Placental pericyte (primary cell): ENCODE measurements around the gene PPP3CB. TPM values are rescaled to one million over a fixed set of nuclear protein-coding genes. Genes with fewer than 3 reads are reported as not detected.

Source experiments
- small RNA-seq: library from RNA; depleted of rRNA; stranded (forward); fragments of <200 nt; gene quantifications from one replicate; pipeline ENCODE3, GENCODE V24; 2012; ENCODE audit warnings: low replicate concordance
- total RNA-seq: library from RNA; depleted of rRNA; stranded (reverse); fragments of >200 nt; gene quantifications from 2 replicates; pipeline ENCODE4 v1.2.3, GENCODE V29; 2012

The PPP3CB gene
- 27.5 and 29.8 TPM in 2 replicates for total RNA-seq

DNA sequence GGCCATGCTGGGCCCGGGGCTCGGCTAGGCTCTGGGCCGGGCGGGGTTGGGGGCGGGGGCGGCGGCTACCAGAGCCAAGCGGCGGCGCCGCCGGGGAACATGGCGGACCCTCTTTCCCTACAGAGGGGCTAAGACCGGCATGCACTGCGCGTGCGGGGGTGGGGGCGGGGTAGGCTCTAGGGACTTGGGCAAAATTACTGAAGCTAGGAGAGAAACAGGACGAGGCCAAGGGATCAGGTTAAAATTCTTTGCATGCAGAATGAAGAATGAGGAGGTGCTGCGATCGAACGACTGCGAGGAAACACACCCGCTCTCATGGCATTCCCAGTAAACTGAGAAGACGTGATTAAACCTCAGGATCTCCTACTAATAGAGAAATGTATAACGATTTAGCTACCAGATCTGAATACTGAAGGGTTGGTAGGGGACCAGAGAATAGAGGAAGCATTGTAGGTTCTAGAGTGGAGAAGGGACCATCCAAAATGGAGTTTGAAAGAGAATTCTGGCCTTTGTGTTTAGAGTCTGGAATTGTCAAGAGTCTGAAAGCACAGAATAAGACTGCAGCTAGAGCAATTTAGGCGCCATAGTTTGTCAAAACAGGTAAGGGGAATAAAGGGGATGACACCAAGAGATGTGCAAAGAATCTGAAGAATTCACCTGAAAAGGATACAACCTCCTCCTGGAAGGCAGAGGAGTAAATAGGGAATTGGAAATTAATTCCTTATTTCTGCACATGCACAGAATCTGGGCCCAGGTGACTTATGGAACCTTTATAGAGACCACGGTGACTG lies at the start of gene PPP3CB:
Gene PPP3CB (minus strand): TSS at position 141 of the 791 bp plus-strand sequence. CDS start 135 bp downstream, at position 6.

DNA sequence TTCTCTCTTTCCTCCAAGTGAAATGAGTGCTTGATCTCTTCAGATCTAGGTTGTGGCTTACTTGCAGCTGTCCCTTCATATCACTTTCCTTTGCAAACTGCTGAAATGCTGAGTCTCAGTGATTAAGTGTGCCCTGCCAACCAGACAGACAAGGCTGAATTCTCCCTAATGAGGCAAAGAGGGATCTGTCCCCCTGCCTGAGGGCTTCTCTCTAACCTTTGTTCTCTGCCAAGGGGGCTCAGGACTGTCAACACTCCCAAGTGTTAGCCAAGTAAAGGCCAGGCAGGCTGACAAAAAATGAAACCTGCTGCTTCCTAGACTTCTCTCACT lies 62.3 kb downstream of the PPP3CB start, which contains the start of gene MSS51:
Gene MSS51 (minus strand): TSS at position 24 of the 330 bp plus-strand sequence. CDS start 5,277 bp downstream, outside the sequence.

DNA sequence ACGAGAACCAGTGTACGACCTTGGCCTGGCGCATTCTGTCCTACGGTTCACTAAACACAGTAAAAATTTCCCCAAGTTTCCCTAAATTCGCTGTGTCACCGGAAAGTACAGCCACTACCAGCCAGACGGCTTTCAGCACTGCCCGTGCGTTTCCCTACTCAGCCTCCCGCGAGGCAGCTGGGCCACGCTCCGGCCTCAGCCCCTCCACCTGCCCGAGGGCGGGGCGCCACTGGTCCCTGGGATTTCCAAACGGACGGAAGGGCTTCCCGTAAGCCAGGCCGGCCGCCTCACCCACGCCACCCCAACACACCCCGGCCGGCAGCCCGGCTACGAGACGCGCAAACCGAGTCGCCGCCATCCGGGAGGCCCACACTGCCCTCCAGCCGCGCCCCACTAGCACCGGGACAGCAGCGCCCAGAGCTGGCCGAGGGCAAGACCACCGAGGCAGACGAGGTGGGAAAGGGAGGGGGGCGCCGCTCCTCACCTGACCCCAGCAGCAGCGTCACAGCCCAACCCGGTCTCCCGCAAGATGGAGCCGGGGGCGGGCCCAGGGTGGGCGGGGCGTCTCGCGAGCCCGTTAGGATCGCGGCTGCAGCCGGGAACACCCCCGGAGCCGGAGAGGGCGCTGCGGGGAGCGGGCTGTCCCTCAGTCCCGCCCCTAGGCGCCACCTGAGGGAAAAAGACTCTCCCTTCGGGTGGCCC lies 82.1 kb downstream of the PPP3CB start, which contains the start of gene ANXA7:
Gene ANXA7 (minus strand): TSS at position 531 of the 702 bp plus-strand sequence. CDS start 13,202 bp downstream, outside the sequence.

Small RNA genes within 50 kb of the gene (small RNA-seq; reads per million reads assigned to genes)
- gene RNU6-883P = not detected

Other genes starting within 250 kb of the PPP3CB start
- gene DNAJC9, start 248.8 kb downstream of the PPP3CB start, total RNA-seq = 11.2 and 51.5 TPM in 2 replicates
- 57.8 and 105 TPM in 2 replicates for gene MRPS16, start 243.4 kb downstream of the PPP3CB start, total RNA-seq
- 0.44 and 0.57 TPM in 2 replicates for gene CFAP70, start 137.2 kb downstream of the PPP3CB start, total RNA-seq
- 114 and 146 TPM in 2 replicates for gene ANXA7, start 82.0 kb downstream of the PPP3CB start, total RNA-seq
- 1.5 and 1.9 TPM in 2 replicates for gene MSS51, start 62.5 kb downstream of the PPP3CB start, total RNA-seq
- gene USP54, start 95.3 kb upstream of the PPP3CB start, total RNA-seq = 9.7 and 15.1 TPM in 2 replicates
- gene MYOZ1, start 145.4 kb upstream of the PPP3CB start, total RNA-seq = 0.29 TPM in 1 of 2 replicates, not detected in the other
- gene SYNPO2L, start 160.0 kb upstream of the PPP3CB start, total RNA-seq = under 0.01 and 0.43 TPM in 2 replicates
- gene AGAP5, start 202.1 kb upstream of the PPP3CB start, total RNA-seq = 3.9 TPM in 2 replicates
- 64.3 and 86.2 TPM in 2 replicates for gene SEC24C, start 248.3 kb upstream of the PPP3CB start, total RNA-seq